ENCODE measurements around the gene SMTN.

The SMTN gene

GRCh38 chr22:31127181-31127772 lies 46.2 kb downstream of the SMTN start:
- no peak for DNase-seq (ENCODE audit: low spot score)

GRCh38 chr22:31128156-31128555 lies 47.0 kb downstream of the SMTN start:
- no peak for DNase-seq (ENCODE audit: low spot score)

DNA sequence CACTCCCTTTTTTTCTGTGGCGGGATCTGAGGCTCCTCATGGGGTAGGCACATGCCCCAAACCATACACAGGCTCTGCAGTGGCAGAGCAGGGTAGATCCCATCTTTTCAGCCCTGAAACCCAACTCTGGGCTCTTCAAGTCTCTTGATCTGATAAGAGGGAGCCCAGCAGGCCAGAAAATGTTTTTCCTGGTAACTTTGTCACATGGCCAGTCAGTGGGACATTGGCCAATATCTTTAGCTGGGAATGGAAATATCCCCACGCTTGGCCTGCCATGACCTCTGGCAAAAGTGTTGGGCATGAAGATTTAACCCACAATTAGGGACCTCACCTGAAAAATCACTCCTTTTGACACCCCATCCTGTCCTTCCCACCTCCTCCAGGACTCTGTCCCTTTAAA lies 49.8 kb downstream of the SMTN start:
- DNase-seq (ENCODE audit: low spot score) = peak; percentile 62

- DNase-seq (ENCODE audit: low spot score) = no peak
Measured at GRCh38 chr22:31133911-31134310, 52.8 kb downstream of the SMTN start.

DNA sequence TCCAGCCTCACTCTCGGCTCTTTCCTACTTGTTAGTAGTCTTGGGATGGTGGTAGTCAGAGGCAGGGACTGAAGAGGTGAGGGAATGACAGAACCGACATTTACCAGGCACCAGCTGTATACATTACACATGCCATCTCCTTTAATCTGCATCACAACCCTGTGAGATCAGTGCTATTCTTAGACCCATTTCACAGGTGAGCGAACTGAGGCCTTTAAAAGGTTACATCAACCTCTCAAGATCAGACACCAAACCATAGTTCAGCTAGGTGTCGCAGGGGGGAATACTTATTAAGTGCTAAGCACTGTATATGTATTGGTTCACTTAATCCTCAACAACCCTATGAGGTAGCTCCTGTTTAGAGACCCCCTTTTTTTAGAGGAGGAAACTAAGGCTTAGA lies 53.6 kb downstream of the SMTN start:
- DNase-seq (ENCODE audit: low spot score) = no peak

- DNase-seq (ENCODE audit: low spot score) = no peak
Measured at GRCh38 chr22:31135706-31136105, 54.6 kb downstream of the SMTN start.

DNA sequence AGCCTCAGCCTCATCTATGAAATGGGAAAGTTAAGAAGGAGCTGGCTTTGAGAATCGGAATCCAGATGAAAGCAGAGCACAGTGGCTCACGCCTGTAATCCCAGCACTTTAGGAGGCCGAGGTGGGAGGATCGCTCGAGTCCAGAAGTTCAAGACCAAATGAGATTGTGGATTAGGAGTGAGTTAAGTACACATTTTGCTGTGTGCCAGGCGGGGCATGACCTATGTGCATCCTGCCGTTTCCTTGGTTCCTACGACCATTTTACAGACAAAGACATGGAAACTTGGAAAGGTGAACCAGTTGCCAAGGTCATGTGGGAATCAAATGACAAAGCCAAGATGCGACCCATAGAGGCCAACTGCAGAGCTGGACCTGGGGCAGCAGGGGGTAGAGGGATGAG lies 55.0 kb downstream of the SMTN start:
- DNase-seq (ENCODE audit: low spot score) = no peak

DNA sequence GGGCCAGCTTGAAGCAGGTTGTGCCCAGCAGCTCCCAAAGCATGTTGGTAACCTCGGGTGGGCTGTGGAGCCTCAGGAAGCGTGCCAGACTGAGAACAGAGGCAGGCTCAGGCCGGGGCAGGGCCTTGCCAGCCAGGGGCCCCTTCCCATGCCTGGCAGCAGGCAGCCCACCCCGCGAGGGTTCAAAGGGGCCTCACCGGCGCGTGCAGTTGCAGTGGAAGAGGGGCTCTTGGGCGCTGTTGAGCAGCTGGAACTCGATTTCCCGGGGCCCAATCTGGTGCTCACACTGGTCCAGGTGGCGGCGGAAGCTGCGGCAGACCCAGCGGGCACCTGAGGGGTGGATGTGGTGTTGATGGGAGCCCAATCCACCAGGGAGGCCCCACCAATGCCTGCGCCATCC lies 55.6 kb downstream of the SMTN start:
- no peak for DNase-seq (ENCODE audit: low spot score)

GRCh38 chr22:31137721-31138120 lies 56.6 kb downstream of the SMTN start:
- no peak for DNase-seq (ENCODE audit: low spot score)

GRCh38 chr22:31138126-31138525 lies 57.0 kb downstream of the SMTN start:
- no peak for DNase-seq (ENCODE audit: low spot score)

DNA sequence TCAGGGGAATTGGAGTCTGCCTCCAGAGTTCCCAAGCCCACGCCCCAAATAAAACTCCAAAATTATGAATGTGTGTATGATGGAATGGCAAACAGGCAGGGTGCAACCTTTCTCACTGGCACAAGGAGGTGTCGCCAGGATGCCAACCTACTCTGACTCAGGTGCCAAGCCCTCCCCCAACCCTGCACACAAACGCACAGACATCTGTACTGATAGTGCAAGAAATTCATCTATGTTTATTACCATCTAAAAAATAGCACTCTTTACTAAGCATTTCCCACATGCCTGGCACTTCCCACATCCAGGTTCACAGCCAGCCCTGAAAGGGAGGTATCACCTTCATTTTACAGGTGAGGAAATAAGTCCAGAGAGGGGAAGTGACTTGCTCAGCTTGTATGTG lies 57.9 kb downstream of the SMTN start:
- no peak for DNase-seq (ENCODE audit: low spot score)

DNA sequence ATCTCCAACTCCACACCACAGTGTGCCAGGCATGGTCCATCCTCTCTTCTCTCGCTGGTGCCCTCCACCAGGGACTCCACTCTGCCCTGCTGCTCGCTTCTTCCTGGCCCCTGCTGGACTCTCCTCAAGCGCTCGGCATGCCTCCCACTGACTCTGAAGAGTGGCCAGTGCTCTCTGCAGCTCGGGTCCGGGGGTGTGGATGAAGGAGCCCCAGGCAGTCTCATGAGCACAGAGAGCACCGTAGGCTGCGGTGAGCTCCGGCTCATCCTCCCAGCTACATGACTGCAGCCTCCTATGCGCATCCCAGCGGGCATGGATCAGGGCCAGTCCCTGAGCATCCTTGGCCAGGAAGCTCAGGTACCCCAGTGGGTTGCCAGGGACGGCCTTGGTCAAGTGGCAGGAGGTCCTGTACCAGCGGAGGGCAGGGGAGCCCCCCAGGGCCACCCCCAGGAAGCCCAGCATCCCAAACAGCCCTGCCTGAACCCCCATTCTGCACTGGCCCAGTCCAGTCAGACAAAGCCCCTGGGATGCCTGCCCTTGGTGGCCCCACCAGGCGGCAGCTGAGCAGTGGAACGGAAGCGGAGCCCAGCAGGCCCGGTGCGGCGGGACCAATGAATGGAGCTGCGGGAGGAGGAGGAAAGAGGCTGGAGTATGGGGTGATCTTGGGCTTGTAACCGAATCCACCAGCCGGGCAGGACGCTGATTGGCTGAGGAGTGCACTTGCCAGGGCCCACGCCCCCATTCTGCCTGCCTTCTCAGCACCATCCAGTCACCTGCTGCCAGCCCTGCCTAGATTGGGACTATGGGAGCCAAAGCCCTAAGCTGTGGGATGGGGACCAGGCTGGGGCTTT lies 59.0 kb downstream of the SMTN start, which contains the start of gene PLA2G3:
PLA2G3 (minus strand) TSS at position 643 of the 851 bp plus-strand sequence; CDS start at position 489, 154 bp downstream.
- DNase-seq (ENCODE audit: low spot score) = no peak

DNA sequence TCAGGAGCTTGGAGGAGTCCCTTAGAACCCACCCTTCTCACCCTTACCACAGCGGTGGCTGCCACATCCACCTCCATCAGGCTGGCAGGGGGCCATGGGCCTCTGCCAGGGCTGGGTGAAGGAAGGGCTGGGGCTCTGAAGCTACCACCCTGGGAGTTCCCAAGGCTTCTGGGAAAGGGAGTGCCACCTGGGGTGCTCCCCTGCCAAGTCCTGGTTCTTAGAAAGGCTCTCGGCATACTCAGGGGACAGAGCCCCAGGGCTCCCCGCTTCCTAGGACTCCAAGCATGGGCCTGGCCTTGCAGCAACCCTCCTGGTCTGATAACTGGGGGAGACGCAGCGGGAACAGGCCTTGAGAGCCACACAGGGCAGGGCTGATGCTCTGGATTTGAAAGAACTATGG lies 59.6 kb downstream of the SMTN start:
- no peak for DNase-seq (ENCODE audit: low spot score)

- DNase-seq (ENCODE audit: low spot score) = no peak
Measured at GRCh38 chr22:31141551-31141950, 60.4 kb downstream of the SMTN start.

DNA sequence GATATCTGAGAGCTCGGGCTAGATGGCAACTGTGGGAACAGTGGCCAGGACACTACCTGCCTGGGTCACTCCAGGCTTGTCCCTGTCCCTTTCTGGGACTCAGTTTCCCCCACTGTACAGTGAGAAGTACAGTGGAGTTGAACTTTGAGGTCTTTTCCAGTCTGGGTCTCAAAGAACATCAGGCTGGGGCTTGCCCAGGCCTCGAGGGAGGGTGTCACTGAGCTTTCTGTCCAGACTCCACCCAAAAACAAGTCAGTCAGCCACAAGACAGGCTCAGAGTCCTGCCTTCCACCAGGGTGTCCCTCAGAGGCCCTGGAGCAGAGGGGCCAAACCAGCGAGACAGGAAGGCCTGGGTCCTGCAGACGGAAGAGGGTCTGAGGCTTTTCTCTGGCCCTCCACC lies 61.2 kb downstream of the SMTN start:
- no peak for DNase-seq (ENCODE audit: low spot score)

DNA sequence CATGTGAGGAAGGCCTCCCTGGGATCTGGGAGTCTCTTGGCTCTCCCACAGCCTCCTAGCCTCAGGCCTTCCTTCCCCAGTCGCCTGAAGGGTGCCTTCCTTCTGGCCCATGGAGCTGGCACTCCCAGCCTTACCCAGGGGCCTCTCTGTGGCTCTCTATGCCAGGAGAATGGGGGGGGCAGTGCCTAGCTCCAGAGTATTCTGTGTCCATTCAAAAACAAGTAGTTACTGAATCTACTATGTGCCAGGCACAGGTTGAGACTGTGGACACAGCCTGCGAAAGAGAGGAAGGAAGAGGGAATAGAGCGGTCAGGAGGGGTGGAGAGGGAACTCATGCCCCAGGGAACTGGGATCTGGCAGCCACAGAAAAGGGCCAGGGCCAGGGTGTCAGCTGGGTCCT lies 61.9 kb downstream of the SMTN start:
- DNase-seq (ENCODE audit: low spot score) = no peak

GRCh38 chr22:31143537-31143936 lies 62.4 kb downstream of the SMTN start:
- no peak for DNase-seq (ENCODE audit: low spot score)

- no peak for DNase-seq (ENCODE audit: low spot score)
Measured at GRCh38 chr22:31144223-31144622, 63.1 kb downstream of the SMTN start.

- no peak for DNase-seq (ENCODE audit: low spot score)
Measured at GRCh38 chr22:31148488-31148887, 67.4 kb downstream of the SMTN start.

- DNase-seq (ENCODE audit: low spot score) = peak; percentile 86
Measured at GRCh38 chr22:31148953-31149627, 68.0 kb downstream of the SMTN start.

- DNase-seq (ENCODE audit: low spot score) = no peak
Measured at GRCh38 chr22:31150615-31151014, 69.5 kb downstream of the SMTN start.

- no peak for DNase-seq (ENCODE audit: low spot score)
Measured at GRCh38 chr22:31151872-31152271, 70.8 kb downstream of the SMTN start.

- no peak for DNase-seq (ENCODE audit: low spot score)
Measured at GRCh38 chr22:31153357-31153756, 72.2 kb downstream of the SMTN start.

Data from HuH-7.5 (cell line).